Tibial nerve (tissue), 4 donors: Measurements from ENCODE around the gene MCOLN1.

Experiments
- CTCF ChIP-seq, 5 experiments: fragments of 200-600 bp in 3 of 5; fragments of 450-650 bp in 2 of 5; sonication (generic) in 3 of 5; IDR thresholded peaks; one replicate each; pipeline ENCODE4 v1.5.1; 2016 to 2019; ENCODE audit warnings: antibody characterized with exemption in 5 of 5, mild to moderate bottlenecking in 3 of 5, moderate library complexity in 2 of 5
- EP300 ChIP-seq, 2 donors: sonication (generic); formaldehyde crosslinking; IDR thresholded peaks; one replicate each; pipeline ENCODE4 v1.6.1; 2017; ENCODE audit warnings: antibody characterized with exemption in 2 of 2, mild to moderate bottlenecking in 1 of 2
- POLR2A ChIP-seq, 2 donors: fragments of 450-650 bp; IDR thresholded peaks; one replicate each; pipeline ENCODE4 v1.6.1; 2017; ENCODE audit warnings: antibody characterized with exemption in 2 of 2, mild to moderate bottlenecking in 2 of 2, moderate library complexity in 2 of 2

GRCh38 chr19:7486923-7487322 is 35.5 kb upstream of the MCOLN1 start:
- TF ChIP-seq CTCF (IDR thresholded peaks at IDR 0.05) (no peak), POLR2A (IDR thresholded peaks at IDR 0.05) (no peak), EP300 (IDR thresholded peaks at IDR 0.05) (no peak)
